Measurements from ENCODE around the gene SV2C.
"Not testable (repeated sequence)": the region's sequence is repeated elsewhere in the genome, so short reads cannot be mapped to it uniquely, and the experiment has no call there.

Gene SV2C

GRCh38 chr5:76336253-76336809, 253.1 kb downstream of the SV2C start:
- DNase-seq (ENCODE audit: low read depth) = not testable (repeated sequence)

- DNase-seq (ENCODE audit: low read depth) = peak; percentile 16
Measured at GRCh38 chr5:76337953-76338451, 254.8 kb downstream of the SV2C start.

GRCh38 chr5:76339919-76340318, 256.7 kb downstream of the SV2C start:
- DNase-seq (ENCODE audit: low read depth) = no peak

GRCh38 chr5:76341651-76342334, 258.6 kb downstream of the SV2C start:
- no peak for DNase-seq (ENCODE audit: low read depth)

- no peak for DNase-seq (ENCODE audit: low read depth)
Measured at GRCh38 chr5:76342474-76342873, 259.3 kb downstream of the SV2C start.

- DNase-seq (ENCODE audit: low read depth) = no peak
Measured at GRCh38 chr5:76345582-76345981, 262.4 kb downstream of the SV2C start.

- DNase-seq (ENCODE audit: low read depth) = no peak
Measured at GRCh38 chr5:76351176-76351575, 268.0 kb downstream of the SV2C start.

GRCh38 chr5:76351577-76351976, 268.4 kb downstream of the SV2C start:
- no peak for DNase-seq (ENCODE audit: low read depth)

GRCh38 chr5:76356887-76357286, 273.7 kb downstream of the SV2C start:
- DNase-seq (ENCODE audit: low read depth) = no peak

GRCh38 chr5:76363352-76364225, 280.4 kb downstream of the SV2C start:
- no peak for DNase-seq (ENCODE audit: low read depth)

GRCh38 chr5:76364226-76364589, 281.0 kb downstream of the SV2C start:
- DNase-seq (ENCODE audit: low read depth) = no peak

- no peak for DNase-seq (ENCODE audit: low read depth)
Measured at GRCh38 chr5:76365561-76365960, 282.4 kb downstream of the SV2C start.

- no peak for DNase-seq (ENCODE audit: low read depth)
Measured at GRCh38 chr5:76366596-76366995, 283.4 kb downstream of the SV2C start.

GRCh38 chr5:76367623-76368371, 284.6 kb downstream of the SV2C start:
- no peak for DNase-seq (ENCODE audit: low read depth)

- no peak for DNase-seq (ENCODE audit: low read depth)
Measured at GRCh38 chr5:76368941-76369340, 285.8 kb downstream of the SV2C start.

GRCh38 chr5:76369668-76370067, 286.5 kb downstream of the SV2C start:
- not testable (repeated sequence) for DNase-seq (ENCODE audit: low read depth)

- no peak for DNase-seq (ENCODE audit: low read depth)
Measured at GRCh38 chr5:76371960-76372322, 288.8 kb downstream of the SV2C start.

GRCh38 chr5:76372323-76373054, 289.3 kb downstream of the SV2C start:
- no peak for DNase-seq (ENCODE audit: low read depth)

- DNase-seq (ENCODE audit: low read depth) = no peak
Measured at GRCh38 chr5:76376148-76376865, 293.1 kb downstream of the SV2C start.

GRCh38 chr5:76376866-76377230, 293.7 kb downstream of the SV2C start:
- DNase-seq (ENCODE audit: low read depth) = no peak

GRCh38 chr5:76378355-76378754, 295.2 kb downstream of the SV2C start:
- DNase-seq (ENCODE audit: low read depth) = no peak
